NCI-H1436 (cell line): ENCODE measurements around the gene PLA1A.

ENCODE experiments used
- DNase-seq: peaks from one replicate; lab custom pipeline; 2025; lab: John Stamatoyannopoulos, UW

PLA1A gene

DNA sequence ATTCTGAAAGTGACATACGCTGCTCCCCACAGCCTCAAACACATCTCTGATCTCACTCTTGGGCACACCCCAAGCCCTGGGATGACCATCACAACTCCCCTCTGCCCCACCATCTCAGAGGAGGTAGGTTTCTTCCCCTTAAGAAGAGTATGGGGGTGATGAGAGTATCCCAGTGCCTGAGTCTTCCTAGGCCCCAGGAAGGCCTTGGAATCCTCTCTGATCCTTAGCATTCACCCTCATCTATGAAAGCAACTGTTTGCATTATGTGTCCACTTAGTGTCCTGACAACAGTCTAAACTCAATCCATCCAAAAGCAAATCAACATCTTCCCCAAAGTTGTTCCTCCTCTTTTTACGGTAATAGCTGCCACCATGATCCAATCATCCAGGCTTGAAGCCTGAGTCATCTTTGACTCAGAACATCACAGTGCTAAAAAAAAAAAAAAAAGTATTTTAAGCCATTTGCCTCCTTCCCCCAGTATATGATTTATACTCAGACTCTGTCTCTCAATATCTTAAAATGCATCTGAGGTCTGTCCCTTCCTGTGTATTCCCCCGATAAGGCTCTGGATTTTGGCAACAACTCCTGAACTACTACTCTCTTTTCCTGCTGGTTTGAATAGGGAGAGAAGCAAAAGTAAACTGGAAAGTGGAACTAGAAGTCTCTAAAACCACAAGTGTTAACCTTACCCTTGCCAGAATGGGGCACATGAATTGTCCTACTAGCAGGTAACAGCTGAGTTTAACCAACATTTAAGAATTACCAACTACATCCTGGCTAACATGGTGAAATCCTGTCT, 40.2 kb downstream of the PLA1A start:
- no peak for DNase-seq

DNA sequence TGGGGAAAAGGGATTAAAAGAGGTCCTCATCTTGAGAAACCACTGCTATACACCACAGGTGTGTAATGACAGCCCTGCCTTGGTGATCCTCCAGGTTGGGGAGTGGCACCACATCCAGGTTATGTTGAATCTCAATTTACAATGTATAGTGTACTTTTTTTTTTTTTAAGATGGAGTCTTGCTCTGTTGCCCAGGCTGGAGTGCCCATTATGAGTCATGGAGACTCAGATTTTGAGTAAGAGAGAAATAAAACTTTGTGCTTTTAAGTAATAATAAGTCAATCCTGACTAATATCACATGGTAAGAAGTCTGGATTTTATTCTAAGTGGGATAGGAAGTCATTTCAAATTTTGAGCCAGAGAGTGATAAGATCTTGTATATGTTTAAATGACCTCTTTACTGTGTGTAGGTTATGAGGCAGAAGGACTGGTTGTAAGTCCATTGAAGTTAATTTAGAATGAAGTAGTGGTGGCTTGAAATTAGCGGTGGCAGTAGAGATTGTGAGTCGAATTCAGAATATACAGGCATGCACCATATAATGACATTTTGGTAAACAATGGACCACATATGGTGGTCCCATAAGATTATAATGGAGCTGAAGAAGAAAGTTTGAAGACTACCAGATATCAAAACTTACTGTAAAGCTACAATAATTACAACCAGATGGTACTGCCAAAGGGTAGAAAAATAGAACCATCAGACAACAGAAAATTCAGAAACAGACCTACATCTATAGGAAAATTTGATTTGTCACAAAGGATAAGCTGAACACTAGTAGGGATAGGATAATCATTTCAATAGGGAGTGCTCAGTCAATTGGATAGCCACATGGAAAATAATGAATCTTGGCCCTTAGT, 42.0 kb downstream of the PLA1A start:
- no peak for DNase-seq

DNA sequence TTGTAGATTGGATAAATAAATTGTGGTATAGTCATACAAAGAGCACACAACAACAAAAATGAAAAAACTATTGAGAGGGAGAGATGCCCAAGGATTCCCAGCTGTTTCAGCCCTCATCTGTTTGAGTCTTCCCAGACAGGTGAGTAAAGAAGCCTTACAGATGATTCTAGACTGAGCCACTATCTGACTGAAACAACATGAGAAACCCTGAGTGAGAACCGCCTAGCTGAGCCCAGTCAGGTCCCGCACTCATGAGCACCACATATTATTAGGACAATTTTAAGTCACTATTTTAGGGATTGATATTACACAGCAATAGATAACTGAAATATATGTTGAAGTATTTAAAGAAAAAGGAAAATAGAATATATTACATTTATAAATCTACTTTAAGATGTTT, 43.7 kb downstream of the PLA1A start:
- no peak for DNase-seq

DNA sequence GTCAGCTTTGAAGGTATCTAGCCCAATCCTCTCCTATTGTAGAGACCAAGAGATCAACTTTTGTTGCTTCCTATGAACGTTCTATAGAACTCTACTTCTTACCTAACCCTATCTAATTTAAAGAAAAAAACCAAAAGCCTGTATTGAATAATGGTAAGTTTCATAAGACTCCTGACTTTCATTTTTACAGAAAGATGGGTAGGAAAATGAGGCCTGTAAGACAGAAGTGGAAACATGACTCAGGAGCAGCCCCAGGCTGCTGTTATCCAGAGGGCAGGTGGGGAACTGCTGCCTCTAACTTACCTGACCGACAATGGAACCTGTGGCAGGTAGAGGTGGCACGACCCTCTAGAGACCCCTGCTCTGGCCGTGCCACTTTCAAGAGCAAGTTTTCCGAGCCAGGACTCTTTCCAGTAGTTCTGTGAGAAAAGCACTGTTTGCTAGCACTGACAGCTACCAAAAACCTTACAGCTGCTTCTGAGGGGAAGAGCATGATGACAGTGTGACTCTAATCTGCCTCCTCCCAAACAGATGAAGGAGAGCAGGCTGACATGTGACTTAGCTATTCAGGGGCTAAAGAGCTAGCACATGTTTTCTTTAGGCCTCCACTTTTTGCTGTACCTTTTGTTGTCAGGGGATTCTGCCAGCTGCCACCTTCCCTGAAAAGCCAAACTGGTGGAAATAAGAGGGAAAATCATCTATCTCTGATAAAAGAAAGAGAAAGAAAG, 45.2 kb downstream of the PLA1A start:
- no peak for DNase-seq

DNA sequence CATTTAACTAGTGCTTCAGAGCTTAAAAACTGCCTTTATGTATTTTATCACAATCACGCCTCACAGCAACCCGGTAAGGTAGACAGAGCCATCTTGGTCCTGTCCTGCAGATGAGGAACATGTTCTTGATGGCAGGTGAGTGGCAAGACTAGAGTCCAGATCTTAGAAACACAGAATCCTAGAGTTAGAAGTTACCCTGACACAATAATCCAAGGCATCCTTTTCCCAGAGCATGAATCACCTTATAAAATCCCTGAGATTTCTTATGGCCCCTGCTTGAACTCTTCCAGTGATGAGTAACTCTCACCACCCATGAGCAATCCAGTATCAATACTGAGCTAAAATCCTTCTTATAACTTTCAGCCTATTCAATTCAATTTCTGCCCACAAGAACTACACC, 45.8 kb downstream of the PLA1A start:
- DNase-seq, result no peak

DNA sequence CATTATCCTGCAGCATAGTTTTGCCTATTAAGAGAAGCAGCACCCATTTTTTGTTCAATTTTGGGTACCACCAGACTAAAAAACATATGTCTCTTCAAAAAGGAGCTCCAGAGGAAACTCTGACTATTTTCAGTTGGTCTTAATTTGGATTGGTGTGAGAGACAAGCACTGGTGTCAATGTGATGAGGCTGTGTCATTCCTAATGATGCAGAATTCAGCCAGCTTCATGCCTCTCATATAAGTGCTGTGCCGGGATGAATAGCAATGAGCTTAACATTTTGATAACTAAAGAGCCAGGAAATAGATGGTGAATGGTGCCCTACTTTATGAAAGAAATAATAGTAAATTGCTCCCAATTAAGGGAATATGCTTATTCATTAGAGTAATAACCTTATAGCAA, 46.8 kb downstream of the PLA1A start:
- no peak for DNase-seq

DNA sequence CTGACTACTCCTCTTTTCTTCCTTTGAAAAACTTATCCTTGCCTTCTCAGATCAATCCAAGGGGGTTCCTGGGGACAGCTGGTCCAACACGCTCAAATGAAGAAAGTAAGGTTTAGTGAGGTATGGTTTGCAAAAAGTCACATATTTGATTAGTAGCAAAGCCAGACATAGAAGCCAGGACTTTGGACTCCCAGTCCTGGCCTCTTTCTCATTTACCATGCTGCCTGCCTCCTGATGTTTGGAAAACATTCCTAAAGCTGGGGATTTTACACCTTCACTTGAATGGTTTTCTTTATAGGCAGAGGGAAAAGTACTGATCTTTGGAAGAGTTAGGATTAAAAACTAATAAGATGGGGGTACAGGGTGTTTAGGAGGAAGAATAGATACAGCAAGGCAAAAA, 48.1 kb downstream of the PLA1A start:
- DNase-seq, result no peak

DNA sequence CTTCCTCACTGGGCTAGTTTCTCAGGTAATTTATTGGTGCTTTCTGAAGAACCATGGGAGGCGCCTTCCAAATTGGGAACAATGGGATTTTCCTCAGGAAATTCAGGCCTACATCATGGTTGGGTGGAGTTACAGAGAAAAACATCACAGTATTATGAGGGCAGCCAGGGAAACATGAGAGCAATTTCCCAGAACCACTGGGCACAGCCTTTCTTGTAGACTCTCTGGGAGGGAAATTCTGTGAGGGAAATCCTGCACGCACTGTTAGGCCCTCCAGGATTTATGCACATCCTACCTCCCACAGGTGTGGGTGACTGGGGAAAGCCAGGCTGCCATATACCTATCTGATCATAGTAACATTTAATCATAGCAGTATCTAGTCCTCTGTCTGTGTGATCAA, 49.5 kb downstream of the PLA1A start:
- DNase-seq, result no peak

DNA sequence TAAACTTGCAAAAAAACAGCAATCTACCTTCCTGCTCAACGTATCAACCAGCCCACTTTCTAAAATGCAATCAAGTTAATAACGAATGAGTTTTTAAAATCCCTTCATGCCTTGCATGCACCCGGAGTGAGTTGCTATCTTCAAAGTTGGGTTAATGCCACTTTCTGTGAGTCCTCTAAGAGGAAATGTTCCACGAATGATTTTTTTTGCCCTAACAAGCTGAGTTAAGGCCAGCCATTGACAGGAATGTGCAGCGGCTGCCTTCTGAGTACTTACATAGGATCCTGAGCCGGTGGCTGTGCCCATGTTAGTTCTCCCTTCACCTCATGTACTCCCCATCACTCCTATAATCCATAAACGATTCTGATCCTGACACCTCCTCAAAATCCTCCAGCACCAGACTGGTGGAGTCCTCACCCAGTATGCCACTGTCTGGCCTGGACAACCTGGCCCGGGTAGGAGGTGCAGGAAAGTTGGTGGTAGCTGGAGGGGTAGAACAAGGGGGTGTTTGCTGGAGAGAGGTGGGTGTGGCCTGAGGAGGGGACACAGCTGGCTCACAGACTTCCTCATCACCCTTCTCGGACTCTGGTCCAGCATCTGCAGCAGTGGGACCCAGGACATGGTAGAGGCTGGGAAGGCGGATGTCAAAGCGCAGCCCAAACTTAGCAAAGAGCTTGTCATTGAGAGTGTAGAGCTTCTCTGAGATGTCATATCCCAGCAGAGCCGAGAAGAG, 50.3 kb downstream of the PLA1A start:
- DNase-seq, result no peak

DNA sequence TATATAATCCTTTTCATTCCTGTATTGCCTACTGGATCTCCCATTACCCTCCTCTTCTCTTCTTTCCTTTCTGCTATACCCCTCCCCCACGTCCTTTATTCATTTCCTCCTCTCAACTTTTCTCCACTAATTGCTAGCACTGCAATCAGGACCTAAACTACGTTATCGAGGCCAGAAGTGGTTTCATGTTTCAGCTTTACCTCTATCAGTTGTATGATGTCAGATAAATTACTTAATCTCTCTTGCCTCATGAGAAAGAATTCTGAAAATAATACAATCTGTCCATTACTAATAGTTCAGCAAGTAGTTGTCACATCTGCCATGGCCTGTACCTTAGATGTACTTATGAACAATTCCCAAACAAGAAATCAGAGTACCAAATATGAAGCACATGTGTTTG, 52.1 kb downstream of the PLA1A start:
- peak; percentile 66 for DNase-seq

DNA sequence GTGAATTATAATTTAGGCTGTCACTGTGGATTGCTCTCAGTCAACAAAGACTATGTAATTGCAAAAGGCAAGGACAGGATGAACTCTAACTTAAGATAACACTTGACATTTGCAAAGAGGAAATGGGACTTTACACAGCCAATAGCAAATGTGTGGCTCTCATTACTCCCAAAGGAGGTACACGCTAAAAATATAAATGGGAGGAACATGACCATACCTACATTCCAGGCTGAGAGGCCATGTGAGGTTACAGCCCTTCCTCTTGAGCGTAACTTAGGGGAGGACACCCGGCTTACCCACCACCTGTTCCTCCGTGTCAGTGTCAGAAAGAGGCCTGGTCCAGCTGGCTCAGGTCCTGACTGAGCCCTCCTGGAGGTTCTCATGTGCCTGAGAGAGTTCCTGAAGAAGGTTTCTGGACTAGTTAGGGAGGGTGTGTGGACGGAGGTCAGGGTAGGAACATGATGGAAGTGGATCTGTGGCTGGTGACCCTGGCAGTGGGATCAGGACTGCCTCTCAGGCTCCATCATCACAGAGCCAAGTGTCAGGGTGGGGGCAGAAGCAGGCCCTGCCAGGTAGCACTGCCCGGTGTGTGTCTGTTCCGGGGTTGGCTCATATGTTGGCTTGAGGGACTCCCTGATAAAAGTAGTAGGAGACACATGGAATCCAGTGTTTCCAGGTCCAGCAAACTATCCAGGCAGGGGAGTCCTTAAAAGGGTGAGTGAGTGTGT, 54.8 kb downstream of the PLA1A start:
- DNase-seq, result no peak

DNA sequence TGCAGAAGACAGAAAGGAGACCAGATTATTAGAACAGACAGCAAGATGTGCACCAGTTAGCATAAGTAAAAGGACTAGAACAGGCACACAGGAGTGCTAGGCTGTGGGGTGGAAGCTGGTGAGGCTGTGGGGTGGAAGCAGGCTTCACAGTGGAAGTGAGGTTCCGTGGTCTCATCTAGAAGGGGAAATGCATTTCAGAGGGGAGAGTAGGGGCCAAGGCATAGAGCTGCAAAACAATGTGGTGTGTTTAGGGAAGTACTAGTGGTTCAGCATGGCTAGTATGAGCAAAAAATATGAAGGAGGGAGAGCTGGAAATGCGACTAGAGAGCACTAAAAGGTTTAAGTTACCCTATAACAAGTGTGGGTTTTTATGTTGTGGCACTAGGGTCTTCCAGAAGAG, 56.2 kb downstream of the PLA1A start:
- no peak for DNase-seq

DNA sequence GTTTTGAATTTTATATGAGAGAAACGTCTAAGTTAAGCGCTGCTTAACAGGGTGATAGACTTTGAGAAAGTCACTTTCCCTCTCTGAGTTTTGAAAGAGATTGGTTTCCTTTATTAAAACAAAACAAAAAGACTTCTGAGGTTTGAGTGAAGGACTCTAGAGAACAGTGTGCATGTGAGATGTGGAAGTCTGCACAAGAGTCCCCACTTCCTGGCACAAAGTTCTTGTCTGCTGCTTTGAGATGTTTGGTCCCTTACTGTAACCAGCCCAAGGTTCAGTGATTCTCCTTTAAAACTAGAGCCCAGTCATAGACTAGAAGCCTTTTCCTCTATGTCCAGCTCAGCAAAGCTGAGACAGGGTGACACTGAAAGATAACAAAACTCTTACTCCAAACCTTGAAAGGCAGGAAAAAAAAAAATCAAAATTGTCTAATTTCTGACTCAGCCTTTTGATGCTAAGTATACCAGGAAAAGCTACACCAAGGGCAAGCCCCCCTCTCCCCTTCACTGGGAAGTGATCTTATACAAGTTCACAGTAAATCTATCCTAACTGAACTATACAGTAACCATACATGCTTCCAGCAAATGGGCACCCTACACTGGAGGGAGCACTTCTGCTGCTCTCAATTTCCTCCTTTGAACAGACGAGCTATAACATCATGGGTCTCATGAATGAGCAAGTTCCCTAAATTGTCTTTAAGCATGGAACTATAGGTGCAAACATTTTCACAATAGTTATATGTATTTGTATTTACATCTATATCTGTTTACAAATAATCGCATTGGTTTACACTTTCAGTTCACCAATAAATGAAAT, 60.4 kb downstream of the PLA1A start:
- no peak for DNase-seq

DNA sequence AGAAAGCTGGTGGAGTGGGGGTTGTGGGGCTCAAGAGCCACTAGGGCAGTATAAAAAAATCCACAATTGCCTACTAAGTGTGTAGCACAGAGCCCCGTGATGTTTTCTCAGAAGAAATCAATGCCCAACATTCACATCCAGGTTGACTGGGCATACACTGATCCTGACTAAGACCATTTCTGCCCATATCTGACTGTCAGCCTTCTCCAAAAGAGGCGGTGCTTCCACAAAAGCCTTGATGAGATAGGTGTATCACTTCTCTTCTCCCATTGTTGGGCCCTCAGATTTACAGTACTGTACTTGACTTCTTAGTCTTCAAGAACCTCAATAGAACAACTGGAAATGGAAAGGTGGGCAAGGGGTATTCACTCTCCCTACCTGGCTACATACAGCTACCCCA, 61.3 kb downstream of the PLA1A start:
- no peak for DNase-seq

DNA sequence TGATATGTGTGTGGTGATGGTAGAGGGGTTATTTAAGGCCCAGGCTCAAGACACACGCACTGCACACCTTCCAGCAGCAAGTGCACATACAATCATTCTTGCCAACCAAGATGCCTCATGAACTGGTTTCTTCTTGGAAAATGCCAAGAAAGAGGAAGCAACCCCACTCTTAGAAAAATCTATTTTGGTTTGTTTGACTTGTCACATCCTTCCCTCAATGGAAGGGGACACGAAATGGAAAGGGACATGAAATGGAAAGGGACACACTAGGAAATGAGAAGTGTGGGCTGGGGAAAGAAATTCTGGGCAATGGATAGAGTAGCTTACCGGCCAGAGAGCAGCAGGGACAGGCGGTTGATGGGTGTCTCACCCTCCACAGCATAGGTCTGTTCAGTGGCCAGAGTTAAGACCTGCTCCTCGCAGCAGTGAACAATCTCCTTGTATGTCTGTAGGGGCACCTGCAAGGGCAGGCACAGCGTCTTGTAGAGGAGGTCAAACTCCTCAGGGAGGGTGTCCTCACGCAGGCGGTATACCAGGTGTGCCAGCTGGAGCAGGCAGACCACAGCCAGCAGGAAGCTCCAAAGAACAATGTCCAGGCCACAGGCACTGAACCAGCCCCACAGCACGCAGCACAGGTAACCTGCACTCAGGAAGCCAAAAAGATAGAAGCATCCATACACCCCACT, 62.1 kb downstream of the PLA1A start:
- no peak for DNase-seq

DNA sequence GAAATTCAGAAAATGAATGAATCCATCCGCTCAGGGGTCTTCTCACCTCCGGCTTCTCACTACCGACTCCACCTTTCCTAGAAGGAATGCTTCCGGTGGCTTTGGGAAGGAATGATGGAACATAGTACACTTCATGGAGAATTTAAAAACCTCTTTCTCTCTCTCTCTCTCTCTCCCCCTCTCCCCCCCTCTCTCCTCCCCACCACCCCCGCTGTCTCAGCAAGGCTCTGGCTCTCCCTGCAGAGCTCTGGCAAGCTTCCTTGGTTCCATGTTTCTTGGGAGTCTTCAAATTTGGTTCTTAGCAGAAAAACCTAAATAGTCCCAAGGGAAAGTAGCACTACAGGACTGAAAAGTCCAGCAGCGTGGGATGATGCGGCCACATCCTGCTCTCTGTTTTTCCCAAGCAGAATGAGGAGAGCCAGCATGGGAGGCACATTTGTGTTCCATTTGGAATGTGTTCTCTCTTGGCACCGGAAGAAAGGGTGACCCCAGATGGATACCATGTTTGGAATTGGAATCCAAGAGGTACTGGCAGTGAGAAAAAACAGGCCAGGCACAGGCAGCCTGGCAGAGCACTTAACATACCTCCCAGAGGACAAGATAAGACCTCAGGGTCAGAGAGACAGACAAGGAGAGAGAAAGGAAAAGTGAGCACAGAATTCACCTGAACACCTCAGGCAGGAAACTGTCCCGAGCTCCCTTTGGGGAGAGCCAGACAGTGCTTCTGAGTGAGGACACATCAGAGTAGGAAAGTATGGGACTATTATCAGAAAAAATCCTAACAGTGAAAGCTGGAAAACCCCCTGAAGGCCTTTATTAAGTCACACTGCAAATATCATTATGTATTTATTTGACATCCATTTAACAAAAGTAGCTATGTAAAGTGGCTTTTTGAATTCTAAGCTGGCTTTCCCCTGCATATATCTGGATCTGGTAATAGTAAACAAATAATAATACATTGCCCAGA, 63.1 kb downstream of the PLA1A start, which contains the start of gene POPDC2:
Gene POPDC2, minus strand, starts transcription at position 116 of the 967 bp plus-strand sequence. CDS start 166 bp downstream, outside the sequence.
- DNase-seq, result no peak

DNA sequence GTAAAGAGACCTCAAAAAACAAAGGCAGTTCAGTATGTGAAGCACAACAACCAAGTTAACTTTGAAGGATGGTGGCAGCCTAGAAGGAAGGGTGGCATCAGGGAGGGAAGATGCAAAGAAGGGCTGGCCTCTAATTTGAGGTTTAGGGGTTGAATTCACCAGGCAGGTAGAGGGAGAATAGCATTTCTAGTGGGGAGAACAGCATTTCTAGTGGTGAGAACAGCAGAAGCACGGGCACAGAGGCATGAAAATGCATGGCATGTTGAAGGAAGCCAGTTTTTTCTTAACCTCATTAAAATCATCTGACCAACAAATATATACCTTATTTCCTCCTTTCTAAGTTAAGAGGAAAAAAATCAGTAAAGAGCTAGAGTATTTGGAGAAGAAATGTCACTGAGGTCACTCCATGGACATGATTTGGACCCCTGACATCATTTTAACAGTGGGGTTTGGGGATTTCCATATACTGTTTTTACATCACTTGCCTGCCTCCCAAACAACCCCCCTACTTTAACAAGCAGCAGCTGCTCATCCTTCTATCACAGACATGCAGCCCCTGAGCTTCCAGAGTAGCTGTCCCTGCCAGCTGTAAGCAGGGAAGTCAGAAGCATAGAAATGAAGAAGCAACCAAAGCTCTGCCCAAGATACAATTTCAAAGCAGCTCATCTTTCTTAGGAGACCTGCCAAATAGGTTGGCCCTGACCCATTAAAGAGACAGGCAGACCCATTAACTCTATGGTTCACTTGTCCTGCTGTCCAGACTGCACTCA, 65.1 kb downstream of the PLA1A start:
- no peak for DNase-seq

DNA sequence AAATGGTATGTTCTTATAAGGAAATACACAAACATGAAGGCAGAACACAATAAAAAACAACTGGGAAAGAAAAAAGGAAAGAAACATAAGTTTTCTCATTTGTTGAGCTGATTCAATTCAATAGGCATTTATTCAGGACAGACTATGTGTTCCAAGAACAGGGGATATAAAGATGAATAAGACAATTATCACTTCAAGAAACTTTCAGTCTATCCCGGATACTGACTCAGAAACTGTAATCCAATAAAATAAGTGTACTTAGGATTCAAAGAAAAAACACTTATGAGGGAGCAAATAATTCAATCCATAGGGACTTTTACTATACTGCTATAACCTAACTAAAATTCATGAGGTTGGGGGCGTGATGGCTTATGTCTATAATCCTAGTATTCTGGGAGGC, 66.2 kb downstream of the PLA1A start:
- DNase-seq, result no peak
